Endometrial microvascular endothelial cells (primary cell): ENCODE measurements around the gene CTSA. TPM values are rescaled to one million over a fixed set of nuclear protein-coding genes. Genes with fewer than 3 reads are reported as not detected.

Source experiments
- in situ Hi-C: cut with HindIII; loops from 2 replicates; pipeline ENCODE4 v1.10.0; 2017; ENCODE audit warnings: low sequenced_read_pairs, low pct_unique_long_range_greater_than_20kb; ENCODE audit errors: inconsistent ontology term
- total RNA-seq: library from RNA; depleted of rRNA; stranded (reverse); fragments of >200 nt; gene quantifications from one replicate; pipeline ENCODE4 v1.2.3, GENCODE V29; 2015; ENCODE audit errors: inconsistent ontology term

Gene CTSA
- total RNA-seq, 1 donor from 2014 or later: 113 TPM

GRCh38 chr20:45927071-45927878 lies 36.1 kb downstream of the CTSA start:
- in situ Hi-C loops: loop anchor here (25.0 kb wide), 1 partner anchor 115 kb away; the partner anchor contains the start of gene UBE2C

GRCh38 chr20:45931680-45932079 lies 40.5 kb downstream of the CTSA start:
- in situ Hi-C loops: loop anchor here (25.0 kb wide), 1 partner anchor 119 kb away; the partner anchor contains the start of gene UBE2C

DNA sequence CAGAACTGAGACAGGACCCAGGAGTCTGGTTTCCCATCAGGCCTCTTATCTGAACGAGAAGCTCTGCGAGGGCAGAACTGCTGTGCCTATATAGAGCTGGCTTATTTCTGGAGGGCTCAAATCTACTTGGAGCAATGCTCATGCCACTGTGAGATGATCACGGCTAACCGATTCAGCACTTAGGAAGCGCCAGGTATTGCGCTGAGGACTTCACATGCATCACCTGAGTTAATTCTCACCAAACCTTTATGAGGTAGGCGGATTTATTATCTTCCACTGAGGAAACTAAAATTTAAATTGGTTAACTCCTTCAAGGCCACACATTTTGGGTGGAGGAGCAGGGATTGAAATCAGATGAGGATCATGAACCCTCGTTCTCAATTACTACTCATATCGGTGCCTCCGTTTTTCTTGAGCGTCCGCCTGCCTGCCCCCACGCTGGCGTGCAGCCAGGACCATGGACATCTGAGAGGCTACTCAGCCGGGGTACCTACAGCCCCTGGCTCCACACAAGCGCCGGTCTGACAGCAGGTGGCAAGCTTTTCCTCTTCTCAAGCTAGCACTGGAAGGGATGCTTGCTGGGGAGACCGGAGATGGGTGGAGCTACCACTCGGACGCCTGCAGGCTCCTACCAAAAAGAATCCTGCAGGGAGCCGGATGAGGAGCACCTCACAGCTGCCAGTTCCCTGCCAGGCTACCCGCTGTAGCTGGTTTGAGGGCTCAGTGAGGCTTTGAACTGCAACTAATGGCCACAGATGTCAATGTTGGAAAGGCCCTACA lies 42.3 kb downstream of the CTSA start:
- in situ Hi-C loops: loop anchor here (25.0 kb wide), 1 partner anchor 121 kb away; the partner anchor contains the start of gene UBE2C

DNA sequence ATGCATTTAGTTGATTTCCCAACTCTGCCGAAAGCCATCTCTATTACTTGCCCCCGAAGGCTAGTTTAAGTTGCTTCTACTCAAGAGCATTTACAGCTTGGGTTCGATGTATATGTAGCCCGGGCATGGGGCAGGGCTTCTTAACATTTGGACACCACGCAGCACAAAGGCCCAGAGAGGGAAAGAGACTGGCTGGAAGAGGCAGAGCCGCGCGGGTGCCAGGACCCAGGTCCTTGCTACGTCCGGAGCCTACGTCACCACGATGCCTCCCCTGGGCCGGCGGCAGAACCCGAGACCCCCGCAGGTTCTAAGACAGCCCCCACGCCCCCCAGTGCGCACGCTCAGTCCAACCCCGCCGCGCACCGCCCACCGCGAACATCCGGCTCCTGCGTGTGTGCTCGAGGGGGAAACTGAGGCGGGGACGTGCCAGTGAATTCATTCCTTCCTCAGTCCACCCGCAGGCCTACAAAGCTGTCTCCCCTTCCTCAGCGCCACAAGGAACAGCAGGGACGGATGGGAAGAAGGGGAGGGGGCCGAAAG lies 43.0 kb downstream of the CTSA start:
- in situ Hi-C loops: loop anchor here (25.0 kb wide), 1 partner anchor 122 kb away; the partner anchor contains the start of gene UBE2C

DNA sequence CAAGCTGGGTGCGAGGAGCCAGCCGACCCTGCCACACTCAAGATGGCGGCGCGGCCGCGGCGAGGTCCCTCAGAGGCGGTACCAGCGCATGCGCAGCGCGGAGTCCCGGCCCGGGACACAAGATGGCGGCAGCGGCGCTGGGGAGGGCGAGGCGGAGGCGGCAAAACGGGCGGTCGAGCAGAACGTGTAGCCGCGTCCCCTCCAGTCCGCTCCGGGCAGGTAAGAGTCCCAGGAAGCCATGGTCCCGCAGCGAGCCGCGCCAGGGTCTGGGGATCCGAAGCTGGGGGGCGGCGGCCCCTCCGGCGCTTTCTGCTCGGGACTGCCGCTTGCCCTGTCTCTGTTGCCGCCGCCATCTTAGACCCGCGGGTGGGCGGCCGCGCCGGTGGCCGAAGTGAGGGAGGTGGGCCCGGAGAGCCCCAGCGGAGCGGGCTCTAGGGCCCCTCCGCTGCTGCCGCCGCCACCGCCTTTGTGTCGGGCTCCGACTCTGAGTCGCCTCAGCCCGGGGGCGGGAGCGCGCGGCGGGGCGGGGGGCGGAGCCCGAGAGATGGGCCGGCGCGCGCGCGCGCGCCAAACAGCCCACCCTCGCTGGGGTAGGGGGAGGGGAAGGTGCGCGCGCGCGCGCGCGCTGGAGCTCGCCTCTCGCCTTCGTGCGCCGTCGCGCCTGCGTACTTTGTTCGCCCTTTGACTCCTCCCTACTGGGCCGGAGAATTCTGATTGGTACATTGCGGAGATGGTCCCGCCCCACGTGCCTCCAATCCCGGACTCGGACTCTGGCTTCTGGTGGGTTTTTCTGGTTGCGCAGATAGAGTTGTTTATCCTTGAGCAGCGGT lies 43.7 kb downstream of the CTSA start, which contains the start of gene PCIF1:
Gene PCIF1 (plus strand): TSS at position 98 of the 830 bp plus-strand sequence. CDS start 4,317 bp downstream, outside the sequence.
- in situ Hi-C loops: loop anchor here (25.0 kb wide), 1 partner anchor 122 kb away; the partner anchor contains the start of gene UBE2C

GRCh38 chr20:45935416-45936046 lies 44.4 kb downstream of the CTSA start:
- in situ Hi-C loops: loop anchor here (25.0 kb wide), 1 partner anchor 123 kb away; the partner anchor contains the start of gene UBE2C

DNA sequence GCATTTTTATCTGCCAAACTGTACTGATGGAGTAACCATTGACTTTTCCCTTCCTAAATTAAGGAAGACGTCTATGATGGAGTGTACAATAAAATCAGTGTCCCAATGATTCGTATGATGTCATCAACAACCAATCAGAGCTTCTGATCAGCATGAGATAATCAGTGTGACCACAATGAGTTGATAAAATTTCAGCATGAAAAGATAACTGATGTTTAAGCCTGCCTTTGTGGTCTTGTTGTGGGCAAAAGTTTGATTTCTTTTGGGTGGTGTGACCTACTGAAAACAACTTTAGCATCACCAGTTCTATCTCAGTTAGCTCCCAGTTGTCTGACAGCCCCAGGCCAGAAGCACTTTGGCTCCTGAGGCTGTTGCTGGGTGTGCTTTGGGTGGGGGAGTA lies 46.6 kb downstream of the CTSA start:
- in situ Hi-C loops: loop anchor here (25.0 kb wide), 1 partner anchor 125 kb away; the partner anchor contains the start of gene UBE2C

GRCh38 chr20:45938727-45939438 lies 47.7 kb downstream of the CTSA start:
- in situ Hi-C loops: loop anchor here (25.0 kb wide), 1 partner anchor 127 kb away; the partner anchor contains the start of gene UBE2C

DNA sequence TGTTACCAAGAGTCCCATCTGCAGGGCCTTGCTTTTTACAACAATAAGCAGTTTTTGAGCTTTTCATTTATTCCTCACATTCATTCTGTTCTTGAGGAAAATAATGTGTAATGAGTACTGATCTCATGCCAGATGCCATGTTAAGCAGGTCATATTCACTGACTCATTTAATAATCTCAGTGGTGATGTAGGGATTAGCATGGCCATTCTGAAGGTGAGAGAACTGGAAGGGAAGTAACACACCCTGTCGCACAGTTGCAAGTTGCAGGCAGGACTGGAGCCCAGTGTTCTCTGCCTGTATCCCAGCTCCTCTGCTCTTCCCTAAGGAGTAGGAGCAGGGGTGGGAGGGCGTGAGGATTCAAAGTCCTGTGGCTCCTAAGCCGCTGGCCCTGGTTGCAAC lies 48.9 kb downstream of the CTSA start:
- in situ Hi-C loops: loop anchor here (25.0 kb wide), 1 partner anchor 128 kb away; the partner anchor contains the start of gene UBE2C

DNA sequence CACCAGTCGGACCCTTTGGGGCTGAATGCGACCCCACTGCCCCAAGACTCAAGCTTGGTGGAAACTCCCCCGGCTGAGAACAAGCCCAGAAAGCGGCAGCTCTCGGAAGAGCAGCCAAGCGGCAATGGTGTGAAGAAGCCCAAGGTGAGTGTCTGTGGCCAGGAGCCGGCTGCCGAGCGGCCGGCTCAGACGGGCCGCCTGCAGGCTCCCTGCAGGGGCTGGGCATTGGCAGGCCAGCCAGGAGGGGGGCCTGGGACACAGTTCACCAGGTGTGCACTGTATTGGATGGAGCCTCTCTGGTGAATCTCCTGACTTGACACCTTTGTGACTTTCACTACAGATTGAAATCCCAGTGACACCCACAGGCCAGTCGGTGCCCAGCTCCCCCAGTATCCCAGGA lies 49.3 kb downstream of the CTSA start:
- in situ Hi-C loops: loop anchor here (25.0 kb wide), 1 partner anchor 128 kb away; the partner anchor contains the start of gene UBE2C

- in situ Hi-C loops: loop anchor here (25.0 kb wide), 1 partner anchor 131 kb away; the partner anchor contains the start of gene UBE2C
Measured at GRCh38 chr20:45943613-45944012, 52.5 kb downstream of the CTSA start.

GRCh38 chr20:45944151-45944964 lies 53.2 kb downstream of the CTSA start:
- in situ Hi-C loops: loop anchor here (25.0 kb wide), 1 partner anchor 132 kb away; the partner anchor contains the start of gene UBE2C

DNA sequence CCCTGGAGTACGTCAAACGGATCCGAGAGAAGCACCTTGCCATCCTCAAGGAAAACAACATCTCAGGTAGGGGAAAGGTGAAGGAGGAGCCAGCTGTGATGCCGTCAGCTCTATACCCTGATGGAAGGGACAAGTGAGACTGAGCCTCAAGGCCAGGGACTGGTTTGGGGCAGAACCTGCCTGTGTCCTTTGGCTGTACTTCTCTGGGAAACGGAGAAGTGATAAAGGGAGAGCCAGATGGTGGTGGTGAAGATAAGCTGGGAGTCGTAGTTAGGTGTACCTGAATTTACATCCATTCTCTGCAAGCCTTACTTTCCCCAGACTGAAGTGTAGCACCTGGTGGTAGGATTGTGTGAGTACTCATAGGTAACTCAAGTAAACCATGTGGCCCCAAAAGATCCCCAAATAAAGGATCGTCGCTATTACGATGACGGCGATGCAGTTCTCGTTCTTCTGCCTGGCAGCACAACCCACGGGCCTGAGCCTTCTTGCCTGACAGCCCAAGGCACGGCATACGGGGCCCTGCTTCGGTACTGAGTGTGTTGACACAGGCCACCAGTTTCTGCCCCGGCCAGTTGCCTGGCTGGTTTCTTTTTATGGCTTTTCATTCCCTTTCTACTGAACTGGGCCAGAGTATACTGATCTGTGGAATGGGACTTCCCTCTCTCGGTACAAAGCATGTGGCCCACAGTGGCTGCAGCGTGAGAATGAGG lies 54.0 kb downstream of the CTSA start:
- in situ Hi-C loops: loop anchor here (25.0 kb wide), 1 partner anchor 133 kb away; the partner anchor contains the start of gene UBE2C

DNA sequence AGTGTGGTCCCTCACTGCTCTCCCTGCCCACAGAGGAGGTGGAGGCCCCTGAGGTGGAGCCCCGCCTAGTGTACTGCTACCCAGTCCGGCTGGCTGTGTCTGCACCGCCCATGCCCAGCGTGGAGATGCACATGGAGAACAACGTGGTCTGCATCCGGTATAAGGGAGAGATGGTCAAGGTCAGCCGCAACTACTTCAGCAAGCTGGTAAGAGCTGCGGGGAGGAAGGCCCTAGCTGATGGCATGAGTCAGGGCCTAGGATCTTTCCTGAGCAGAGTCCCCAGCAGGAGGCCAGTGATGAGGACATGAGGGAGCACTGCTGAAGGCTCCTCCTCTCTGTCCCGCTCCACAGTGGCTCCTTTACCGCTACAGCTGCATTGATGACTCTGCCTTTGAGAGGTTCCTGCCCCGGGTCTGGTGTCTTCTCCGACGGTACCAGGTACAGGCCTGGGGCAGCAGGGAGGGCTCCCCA lies 54.6 kb downstream of the CTSA start:
- in situ Hi-C loops: loop anchor here (25.0 kb wide), 1 partner anchor 133 kb away; the partner anchor contains the start of gene UBE2C
